Keratinocyte (primary cell): ENCODE data around the gene ARHGEF25.

ENCODE experiments used
- CTCF ChIP-seq, 3 experiments: IDR thresholded peaks in 1 of 3; conservative IDR thresholded peaks in 1 of 3; optimal IDR thresholded peaks in 1 of 3; 2 replicates in 2 of 3; 3 replicates in 1 of 3; pipeline versions ENCODE3 to v1.5.1; 2011; ENCODE audit warnings: low read length in 3 of 3, mild to moderate bottlenecking in 3 of 3, moderate library complexity in 2 of 3, control low read depth in 1 of 3, inconsistent platforms in 1 of 3; ENCODE audit not compliant: insufficient read depth in 2 of 3; ENCODE audit errors: extremely low read depth in 1 of 3
- EZH2 ChIP-seq: IDR thresholded peaks from one replicate; pipeline ENCODE4 v1.6.1; 2012; ENCODE audit warnings: inconsistent platforms, mild to moderate bottlenecking, low read length, moderate library complexity

GRCh38 chr12:57593187-57593586 is 18.0 kb upstream of the ARHGEF25 start:
- TF ChIP-seq CTCF (optimal IDR thresholded peaks at IDR 0.05 in 1 of 3, IDR thresholded peaks at IDR 0.05 in 1 of 3, conservative IDR thresholded peaks at IDR 0.05 in 1 of 3; ENCODE audit: extremely low read depth in 1 of 3, insufficient read depth in 2 of 3, low read length in 3 of 3), result no peak
- TF ChIP-seq EZH2, result no peak
